Uterus (tissue), 4 donors: ENCODE measurements around the gene IL1RAP. TPM values are rescaled to one million over a fixed set of nuclear protein-coding genes. Genes with fewer than 3 reads are reported as not detected.

Source experiments
- DNase-seq, 2 donors: peaks; one replicate each; pipeline ENCODE4 v3.0.0-alpha.2; 2019 to 2020
- H3K27ac ChIP-seq, 2 donors: fragments of 200-600 bp; sonication (generic); 1 replicate in 1 of 2; 2 replicates in 1 of 2; pipeline ENCODE4 v1.5.1; 2016 to 2018
- H3K27me3 ChIP-seq, 2 donors: fragments of 200-600 bp; sonication (generic); one replicate each; pipeline ENCODE4 v1.5.1; 2018 to 2019; ENCODE audit warnings: control low read depth in 1 of 2
- H3K36me3 ChIP-seq, 2 donors: fragments of 200-600 bp; sonication (generic); one replicate each; pipeline ENCODE4 v1.5.1; 2019; ENCODE audit warnings: control low read depth in 1 of 2
- H3K4me1 ChIP-seq, 2 donors: fragments of 200-600 bp; sonication (generic); one replicate each; pipeline ENCODE4 v1.5.1; 2018 to 2019; ENCODE audit warnings: control low read depth in 1 of 2
- H3K4me3 ChIP-seq, 2 donors: fragments of 200-600 bp; sonication (generic); 1 replicate in 1 of 2; 2 replicates in 1 of 2; pipeline ENCODE4 v1.5.1; 2018 to 2019; ENCODE audit warnings: mild to moderate bottlenecking in 1 of 2
- H3K9me3 ChIP-seq, 2 donors: fragments of 200-600 bp; sonication (generic); one replicate each; pipeline ENCODE4 v1.5.1; 2019; ENCODE audit warnings: control low read depth in 1 of 2
- POLR2A ChIP-seq, 2 donors: fragments of 450-650 bp; IDR thresholded peaks; one replicate each; pipeline ENCODE4 v1.6.1; 2016; ENCODE audit warnings: antibody characterized with exemption in 2 of 2, mild to moderate bottlenecking in 1 of 2, moderate library complexity in 1 of 2
- intact Hi-C: fragments of 100-400 bp; cut with DNase I; formaldehyde crosslinking; loops from one replicate; pipeline ENCODE4 v1.15.1; 2023; ENCODE audit warnings: low total_unique reads
- total RNA-seq, 4 donors: library from RNA; depleted of rRNA in 3 of 4; stranded (reverse); fragments of >200 nt in 3 of 4; gene quantifications; one replicate each; pipeline versions ENCODE4 v1.1.0 to v1.2.4, GENCODE V29; 2014 to 2023
- TF ChIP-seq, protein P1 (sequence below), 4 experiments: fragments of 200-600 bp in 2 of 4; fragments of 450-650 bp in 2 of 4; sonication (generic) in 2 of 4; IDR thresholded peaks; one replicate each; pipeline ENCODE4 v1.5.1; 2016 to 2019; ENCODE audit warnings: antibody characterized with exemption in 4 of 4, mild to moderate bottlenecking in 2 of 4, moderate library complexity in 1 of 4
- donor health status: DM: yes; HTN: yes; CAD: no.

Gene IL1RAP
- total RNA-seq, 4 donors from 2014 or later, result 2.8 to 26.8 (median 10.4) TPM

DNA sequence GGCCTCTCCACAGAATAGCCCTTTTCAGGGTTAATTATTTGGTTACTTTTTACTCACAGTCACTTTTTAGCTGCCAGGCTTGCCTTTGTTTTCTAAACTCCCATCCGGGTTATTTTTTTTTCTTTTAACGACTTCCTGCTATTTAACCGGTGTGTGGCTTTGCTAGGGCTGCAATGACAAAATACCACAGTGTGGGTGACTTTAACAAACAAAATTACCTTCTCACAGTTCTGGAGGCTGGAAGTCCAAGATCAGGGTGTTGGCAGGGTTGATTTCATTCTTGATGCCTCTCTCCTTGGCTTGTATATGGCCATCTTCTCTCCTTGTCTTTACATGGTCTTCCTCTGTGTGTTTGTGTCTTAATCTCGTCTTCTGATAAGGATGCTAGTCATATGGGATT, 91.5 kb downstream of the IL1RAP start:
- Histone ChIP-seq H3K4me1 (no peaks in the 10 kb centered on the region), H3K27me3 (no peaks in the 10 kb centered on the region), H3K36me3 (no peaks in the 10 kb centered on the region), H3K4me3 (no peak overlapping the region), H3K27ac (no peak overlapping the region), H3K9me3 (no peaks in the 10 kb centered on the region)
- intact Hi-C loops, result no loop called here
- no peak for DNase-seq
- TF ChIP-seq POLR2A (IDR thresholded peaks at IDR 0.05), result no peak
- TF ChIP-seq, protein P1, sequence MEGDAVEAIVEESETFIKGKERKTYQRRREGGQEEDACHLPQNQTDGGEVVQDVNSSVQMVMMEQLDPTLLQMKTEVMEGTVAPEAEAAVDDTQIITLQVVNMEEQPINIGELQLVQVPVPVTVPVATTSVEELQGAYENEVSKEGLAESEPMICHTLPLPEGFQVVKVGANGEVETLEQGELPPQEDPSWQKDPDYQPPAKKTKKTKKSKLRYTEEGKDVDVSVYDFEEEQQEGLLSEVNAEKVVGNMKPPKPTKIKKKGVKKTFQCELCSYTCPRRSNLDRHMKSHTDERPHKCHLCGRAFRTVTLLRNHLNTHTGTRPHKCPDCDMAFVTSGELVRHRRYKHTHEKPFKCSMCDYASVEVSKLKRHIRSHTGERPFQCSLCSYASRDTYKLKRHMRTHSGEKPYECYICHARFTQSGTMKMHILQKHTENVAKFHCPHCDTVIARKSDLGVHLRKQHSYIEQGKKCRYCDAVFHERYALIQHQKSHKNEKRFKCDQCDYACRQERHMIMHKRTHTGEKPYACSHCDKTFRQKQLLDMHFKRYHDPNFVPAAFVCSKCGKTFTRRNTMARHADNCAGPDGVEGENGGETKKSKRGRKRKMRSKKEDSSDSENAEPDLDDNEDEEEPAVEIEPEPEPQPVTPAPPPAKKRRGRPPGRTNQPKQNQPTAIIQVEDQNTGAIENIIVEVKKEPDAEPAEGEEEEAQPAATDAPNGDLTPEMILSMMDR (IDR thresholded peaks at IDR 0.05), result no peak

GRCh38 chr3:190606596-190606995, 92.7 kb downstream of the IL1RAP start:
- H3K4me3 ChIP-seq, result no peak overlapping the region
- TF ChIP-seq, protein P1 (IDR thresholded peaks at IDR 0.05), result no peak
- no peak for TF ChIP-seq POLR2A (IDR thresholded peaks at IDR 0.05)
- no peak for DNase-seq
- H3K27me3 ChIP-seq, result no peaks in the 10 kb centered on the region
- no peak overlapping the region for H3K27ac ChIP-seq
- intact Hi-C loops, result no loop called here
- no peaks in the 10 kb centered on the region for H3K36me3 ChIP-seq
- H3K4me1 ChIP-seq, result no peaks in the 10 kb centered on the region
- no peaks in the 10 kb centered on the region for H3K9me3 ChIP-seq

GRCh38 chr3:190607021-190607420, 93.1 kb downstream of the IL1RAP start:
- H3K27me3 ChIP-seq, result no peaks in the 10 kb centered on the region
- DNase-seq, result no peak
- intact Hi-C loops, result no loop called here
- no peaks in the 10 kb centered on the region for H3K36me3 ChIP-seq
- TF ChIP-seq, protein P1 (IDR thresholded peaks at IDR 0.05), result no peak
- no peak for TF ChIP-seq POLR2A (IDR thresholded peaks at IDR 0.05)
- no peak overlapping the region for H3K27ac ChIP-seq
- no peaks in the 10 kb centered on the region for H3K9me3 ChIP-seq
- H3K4me3 ChIP-seq, result no peak overlapping the region
- H3K4me1 ChIP-seq, result no peaks in the 10 kb centered on the region

DNA sequence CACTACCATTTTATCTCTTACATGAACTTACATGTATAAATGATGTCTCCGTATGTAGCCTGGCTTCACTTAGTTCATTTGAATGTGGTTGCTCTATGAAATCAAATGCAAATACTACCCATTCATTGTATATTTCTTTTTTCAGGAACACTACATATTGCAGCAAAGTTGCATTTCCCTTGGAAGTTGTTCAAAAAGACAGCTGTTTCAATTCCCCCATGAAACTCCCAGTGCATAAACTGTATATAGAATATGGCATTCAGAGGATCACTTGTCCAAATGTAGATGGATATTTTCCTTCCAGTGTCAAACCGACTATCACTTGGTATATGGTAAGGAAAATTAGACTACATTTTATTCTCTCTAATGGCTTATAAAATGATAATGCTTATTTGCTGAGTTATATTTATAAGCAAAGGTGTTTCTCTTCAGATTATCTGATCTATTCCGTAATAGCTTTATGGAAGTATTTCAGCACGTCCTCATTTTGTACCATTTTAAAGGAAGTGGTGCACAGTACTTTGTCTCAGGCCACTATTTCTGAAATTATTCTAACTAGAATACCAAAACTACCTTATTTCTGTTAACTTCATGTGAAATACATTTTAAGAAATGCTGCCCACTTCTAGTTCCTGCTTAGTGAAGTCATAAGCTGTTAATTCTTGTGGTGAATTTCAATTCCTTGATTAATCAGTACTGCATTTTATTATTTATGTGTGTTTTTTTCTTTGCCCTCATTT, 95.1 kb downstream of the IL1RAP start:
- Histone ChIP-seq H3K27ac (no peak overlapping the region), H3K4me1 (no peaks in the 10 kb centered on the region), H3K27me3 (no peaks in the 10 kb centered on the region), H3K36me3 (no peaks in the 10 kb centered on the region), H3K9me3 (no peaks in the 10 kb centered on the region), H3K4me3 (no peak overlapping the region)
- intact Hi-C loops, result no loop called here
- TF ChIP-seq, protein P1 (IDR thresholded peaks at IDR 0.05), result no peak
- TF ChIP-seq POLR2A (IDR thresholded peaks at IDR 0.05), result no peak
- no peak for DNase-seq

- Histone ChIP-seq H3K4me3 (no peak overlapping the region), H3K36me3 (no peaks in the 10 kb centered on the region), H3K9me3 (no peaks in the 10 kb centered on the region), H3K27me3 (no peaks in the 10 kb centered on the region), H3K27ac (no peak overlapping the region), H3K4me1 (no peaks in the 10 kb centered on the region)
- TF ChIP-seq POLR2A (IDR thresholded peaks at IDR 0.05), result no peak
- TF ChIP-seq, protein P1 (IDR thresholded peaks at IDR 0.05), result no peak
- DNase-seq, result no peak
- intact Hi-C loops, result no loop called here
These were observed 100.6 kb downstream of the IL1RAP start for GRCh38 chr3:190614226-190615059.
